ENCODE measurements around the gene TOX3.

The TOX3 gene

GRCh38 chr16:52515068-52515671 lies 31.8 kb downstream of the TOX3 start:
- no peak for TF ChIP-seq CTCF (IDR thresholded peaks at IDR 0.05; ENCODE audit: borderline replicate concordance, control extremely low read depth, extremely low read depth, insufficient read depth, missing control alignments)
- in situ Hi-C loops (cut with MboI; ENCODE audit: low sequenced_read_pairs, unreplicated experiment) = no loop called here
- no peak for DNase-seq (ENCODE audit: low spot score)

DNA sequence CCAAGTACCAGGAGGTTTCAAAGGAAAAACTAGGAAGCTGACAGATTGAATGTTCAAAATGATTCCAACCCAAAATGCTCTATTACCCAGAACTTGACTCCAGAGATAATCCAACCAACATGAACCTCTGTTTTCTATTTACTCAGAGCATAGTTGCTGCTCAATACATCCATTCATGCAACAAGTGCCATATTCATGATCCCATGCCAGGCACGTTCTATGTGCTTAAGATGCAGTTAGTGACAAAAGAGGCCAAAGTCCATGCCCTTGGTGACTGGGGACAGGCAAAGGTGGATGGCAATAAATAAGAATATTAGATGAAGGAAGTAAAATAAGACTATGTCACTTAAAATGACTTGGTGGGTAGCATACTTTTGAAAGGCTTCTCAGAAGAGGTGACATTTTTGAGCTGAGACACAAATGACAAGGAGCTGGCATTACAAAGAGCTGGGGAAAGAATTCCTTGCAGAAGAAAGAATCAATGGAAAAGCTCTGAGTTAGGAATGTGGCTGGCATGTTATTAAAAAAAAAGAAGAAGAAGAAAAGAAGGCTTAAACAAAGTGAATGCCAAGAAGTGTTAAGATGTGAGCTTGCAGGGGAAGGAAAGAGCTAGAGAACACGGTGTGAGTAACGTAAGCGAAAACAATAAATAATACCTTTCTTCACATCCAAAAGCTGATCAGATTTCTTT lies 34.5 kb downstream of the TOX3 start:
- in situ Hi-C loops (cut with MboI; ENCODE audit: low sequenced_read_pairs, unreplicated experiment) = no loop called here
- no peak for TF ChIP-seq CTCF (IDR thresholded peaks at IDR 0.05; ENCODE audit: borderline replicate concordance, control extremely low read depth, extremely low read depth, insufficient read depth, missing control alignments)
- no peak for DNase-seq (ENCODE audit: low spot score)

DNA sequence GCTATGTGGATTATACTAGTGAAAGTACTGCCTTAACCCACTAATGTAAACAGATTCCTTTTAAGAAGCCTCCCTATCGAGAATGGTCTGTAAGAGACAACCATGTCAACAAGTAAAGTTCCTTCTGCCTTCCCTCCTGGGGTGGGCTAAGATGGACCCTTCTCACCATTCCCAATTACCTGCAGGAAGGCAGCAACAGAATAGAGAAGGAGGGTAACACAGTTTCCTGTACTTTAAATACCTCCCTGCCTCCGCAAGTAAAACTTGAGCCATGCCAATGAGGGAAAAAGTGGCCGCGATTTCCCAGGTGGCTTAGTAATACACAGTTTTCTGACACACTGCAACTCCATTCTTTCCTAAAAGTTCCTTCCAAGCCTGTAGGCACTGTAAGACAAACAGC lies 45.2 kb downstream of the TOX3 start:
- in situ Hi-C loops (cut with MboI; ENCODE audit: low sequenced_read_pairs, unreplicated experiment) = no loop called here
- DNase-seq (ENCODE audit: low spot score) = no peak
- no peak for TF ChIP-seq CTCF (IDR thresholded peaks at IDR 0.05; ENCODE audit: borderline replicate concordance, control extremely low read depth, extremely low read depth, insufficient read depth, missing control alignments)

DNA sequence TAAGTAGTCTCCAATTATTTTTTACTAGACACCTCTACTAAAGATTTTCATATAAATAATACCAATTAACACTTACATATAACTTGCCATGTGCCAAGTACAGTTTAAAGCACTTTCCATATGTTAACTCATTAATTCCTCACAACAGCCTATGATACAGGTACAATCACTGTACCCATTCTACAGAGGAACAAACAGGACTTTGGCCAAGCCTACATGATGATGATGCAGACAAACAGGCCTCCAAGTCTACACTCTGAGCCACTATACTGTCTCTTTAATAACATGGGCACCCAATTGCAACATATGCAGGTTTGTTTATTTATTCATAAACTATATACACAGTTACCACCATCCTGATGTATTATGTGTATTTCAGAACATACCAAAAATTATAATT lies 46.0 kb downstream of the TOX3 start:
- DNase-seq (ENCODE audit: low spot score) = no peak
- in situ Hi-C loops (cut with MboI; ENCODE audit: low sequenced_read_pairs, unreplicated experiment) = no loop called here
- TF ChIP-seq CTCF (IDR thresholded peaks at IDR 0.05; ENCODE audit: borderline replicate concordance, control extremely low read depth, extremely low read depth, insufficient read depth, missing control alignments) = no peak

- no peak for DNase-seq (ENCODE audit: low spot score)
- in situ Hi-C loops (cut with MboI; ENCODE audit: low sequenced_read_pairs, unreplicated experiment) = no loop called here
- TF ChIP-seq CTCF (IDR thresholded peaks at IDR 0.05; ENCODE audit: borderline replicate concordance, control extremely low read depth, extremely low read depth, insufficient read depth, missing control alignments) = no peak
Observed at GRCh38 chr16:52499060-52499440, 47.9 kb downstream of the TOX3 start.

- TF ChIP-seq CTCF (IDR thresholded peaks at IDR 0.05; ENCODE audit: borderline replicate concordance, control extremely low read depth, extremely low read depth, insufficient read depth, missing control alignments) = no peak
- in situ Hi-C loops (cut with MboI; ENCODE audit: low sequenced_read_pairs, unreplicated experiment) = no loop called here
- DNase-seq (ENCODE audit: low spot score) = no peak
Observed at GRCh38 chr16:52498328-52499059, 48.4 kb downstream of the TOX3 start.

All from GM13976 (cell line).